IMR-90 (cell line): ENCODE measurements around the gene BCS1L.

Experiments used
- BHLHE40 ChIP-seq: fragments of 150-350 bp; IDR thresholded peaks from 2 replicates; pipeline ENCODE4 v1.6.1; 2016; ENCODE audit warnings: mild to moderate bottlenecking, low read depth, low read length
- CEBPB ChIP-seq: IDR thresholded peaks from 2 replicates; pipeline ENCODE4 v1.6.1; 2012; ENCODE audit warnings: low read depth, low read length, improper control_type of control experiment
- CTCF ChIP-seq: conservative IDR thresholded peaks from 2 replicates; pipeline ENCODE4 v1.5.1; 2012; ENCODE audit warnings: mild to moderate bottlenecking, low read depth, low read length, improper control_type of control experiment
- ELK1 ChIP-seq: fragments of 150-350 bp; IDR thresholded peaks from 2 replicates; pipeline ENCODE4 v1.6.1; 2016; ENCODE audit warnings: low read depth, mild to moderate bottlenecking, low read length, moderate library complexity, borderline replicate concordance
- FOS ChIP-seq: fragments of 150-350 bp; IDR thresholded peaks from 2 replicates; pipeline ENCODE4 v1.6.1; 2016; ENCODE audit warnings: low read depth, low read length
- MAFK ChIP-seq: IDR thresholded peaks from 2 replicates; pipeline ENCODE4 v1.6.1; 2012; ENCODE audit warnings: low read depth, low read length, improper control_type of control experiment
- MAZ ChIP-seq: IDR thresholded peaks from 2 replicates; pipeline ENCODE4 v1.6.1; 2012; ENCODE audit warnings: low read depth, mild to moderate bottlenecking, low read length, improper control_type of control experiment, moderate library complexity, borderline replicate concordance
- NFE2L2 ChIP-seq: fragments of 150-350 bp; IDR thresholded peaks from 2 replicates; pipeline ENCODE4 v1.6.1; 2016; ENCODE audit warnings: low read depth, mild to moderate bottlenecking, low read length
- POLR2A ChIP-seq: IDR thresholded peaks from 2 replicates; pipeline ENCODE4 v1.6.1; 2012; ENCODE audit warnings: mild to moderate bottlenecking, low read depth, low read length
- RAD21 ChIP-seq: IDR thresholded peaks from 2 replicates; pipeline ENCODE4 v1.6.1; 2012; ENCODE audit warnings: low read length, improper control_type of control experiment
- RCOR1 ChIP-seq: IDR thresholded peaks from 2 replicates; pipeline ENCODE4 v1.6.1; 2012; ENCODE audit warnings: mild to moderate bottlenecking, low read length, improper control_type of control experiment; ENCODE audit not compliant: insufficient replicate concordance
- RFX5 ChIP-seq: IDR thresholded peaks from 2 replicates; pipeline ENCODE4 v1.8.0; 2012; ENCODE audit warnings: low read depth, mild to moderate bottlenecking, low read length, moderate library complexity
- SMC3 ChIP-seq: fragments of 150-350 bp; IDR thresholded peaks from 2 replicates; pipeline ENCODE4 v1.6.1; 2016; ENCODE audit warnings: low read depth, mild to moderate bottlenecking, antibody characterized with exemption, low read length, moderate library complexity

- TF ChIP-seq POLR2A, result peak; percentile 56
- peak; percentile 79 for TF ChIP-seq BHLHE40
- TF ChIP-seq RAD21, result peak; percentile 74
- TF ChIP-seq CTCF, result peak; percentile 92
- TF ChIP-seq ELK1, result no peak
- 0 out of 2 replicates have a peak, but pooled peaks have one; percentile 4 for TF ChIP-seq RFX5
- no peak for TF ChIP-seq MAFK
- TF ChIP-seq NFE2L2, result no peak
- TF ChIP-seq RCOR1, result no peak
- TF ChIP-seq CEBPB, result no peak
- TF ChIP-seq FOS, result no peak
- peak; percentile 38 for TF ChIP-seq SMC3
- TF ChIP-seq MAZ, result peak; percentile 98
These were observed 51.4 kb downstream of the BCS1L start, which contains the start of gene TTLL4 for GRCh38 chr2:218710687-218711549.
